ENCODE results near the gene GLYR1. TPM values are rescaled to one million over a fixed set of nuclear protein-coding genes. Genes with fewer than 3 reads are reported as not detected.

Gene GLYR1
- total and polyA plus RNA-seq, 9 of the 15 experiments (the other 6 are each of a cell fraction or from before 2014, with no cell fraction given) = 6.7 to 99.2 (median 60.2) TPM

DNA sequence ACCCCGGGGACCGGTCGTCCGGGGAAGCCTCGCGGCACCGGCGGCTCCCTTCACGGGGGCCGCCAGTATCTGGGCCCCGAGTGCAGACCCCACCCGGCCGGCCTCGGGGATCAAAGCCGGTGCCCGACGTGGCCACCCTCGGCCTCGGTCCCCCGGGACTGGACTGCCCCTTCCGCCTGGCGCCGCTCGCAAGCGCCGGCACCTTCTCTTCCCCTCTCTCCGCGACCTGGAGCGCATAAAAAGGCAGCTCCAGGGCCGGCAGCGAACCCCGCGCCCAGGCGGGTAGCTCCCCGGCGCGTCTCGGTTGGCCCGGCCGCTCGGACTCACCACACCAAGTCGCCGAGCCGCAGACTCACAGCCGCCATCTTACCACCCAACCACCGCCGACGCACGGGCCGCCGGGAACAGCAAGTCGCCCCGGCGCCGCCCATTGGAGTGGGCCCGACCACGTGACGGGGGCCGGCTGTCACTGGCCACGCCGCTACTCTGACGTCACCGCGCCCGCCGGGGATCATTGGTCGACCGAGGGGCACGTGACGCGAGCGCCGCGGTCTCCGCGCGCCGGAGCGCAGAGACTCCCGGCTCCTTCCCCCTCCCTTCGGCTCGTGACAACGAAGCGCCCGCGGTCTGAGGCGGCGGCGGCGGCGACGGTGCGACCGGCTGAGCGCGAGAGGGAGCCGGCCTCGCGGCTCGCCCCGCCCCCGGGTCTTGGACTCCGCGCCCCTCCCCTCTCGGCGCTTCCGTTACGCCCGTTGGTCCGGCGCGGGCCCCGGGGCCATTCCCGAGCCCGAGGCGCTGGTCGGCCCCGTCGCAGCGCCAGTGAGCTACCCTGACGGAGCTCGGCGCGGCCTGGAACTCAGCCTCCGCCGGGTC, at the start of gene GLYR1, which contains the start of gene UBN1 (continued):
- TF ChIP-seq KDM4B (IDR thresholded peaks at IDR 0.05; ENCODE audit: borderline replicate concordance in 2 of 2, low read depth in 1 of 2) = no peak
- no peak for TF ChIP-seq STAG1 (CRISPR knock-in tag; IDR thresholded peaks at IDR 0.05; ENCODE audit: borderline replicate concordance)
- no peak for TF ChIP-seq WHSC1 (IDR thresholded peaks at IDR 0.05; ENCODE audit: low read length)
- TF ChIP-seq POLR2H (tag; IDR thresholded peaks at IDR 0.05; ENCODE audit: low read depth) = no peak; the same call in 1 of the 2 replicates
- TF ChIP-seq NCOA6 (IDR thresholded peaks at IDR 0.05) = no peak; the same call in 1 of the 2 replicates
- peak; percentile 97 for TF ChIP-seq CREM (IDR thresholded peaks at IDR 0.05; ENCODE audit: low read depth)
- TF ChIP-seq FOXK2 (conservative IDR thresholded peaks at IDR 0.05 in 1 of 2, IDR thresholded peaks at IDR 0.05 in 1 of 2; ENCODE audit: low read depth in 2 of 2) = peak in 1 of 2 experiments; percentile 79; a peak in 3 of 4 replicates
- TF ChIP-seq ZNF12 (CRISPR knock-in tag; IDR thresholded peaks at IDR 0.05) = no peak
- no peak for TF ChIP-seq MED1 (CRISPR knock-in tag; IDR thresholded peaks at IDR 0.05; ENCODE audit: borderline replicate concordance)
- TF ChIP-seq MTA2 (IDR thresholded peaks at IDR 0.05; ENCODE audit: low read depth) = no peak
- no peak for TF ChIP-seq CEBPG (CRISPR knock-in tag; IDR thresholded peaks at IDR 0.05)
- no peak for TF ChIP-seq CEBPG (tag; conservative IDR thresholded peaks at IDR 0.05 in 1 of 2, IDR thresholded peaks at IDR 0.05 in 1 of 2)
- no peak for TF ChIP-seq ZNF140 (CRISPR knock-in tag; IDR thresholded peaks at IDR 0.05)
- TF ChIP-seq SMARCC2 (IDR thresholded peaks at IDR 0.05; ENCODE audit: low read depth) = no peak
- no peak for TF ChIP-seq IFI16 (CRISPR knock-in tag; IDR thresholded peaks at IDR 0.05)
- TF ChIP-seq, protein P1, sequence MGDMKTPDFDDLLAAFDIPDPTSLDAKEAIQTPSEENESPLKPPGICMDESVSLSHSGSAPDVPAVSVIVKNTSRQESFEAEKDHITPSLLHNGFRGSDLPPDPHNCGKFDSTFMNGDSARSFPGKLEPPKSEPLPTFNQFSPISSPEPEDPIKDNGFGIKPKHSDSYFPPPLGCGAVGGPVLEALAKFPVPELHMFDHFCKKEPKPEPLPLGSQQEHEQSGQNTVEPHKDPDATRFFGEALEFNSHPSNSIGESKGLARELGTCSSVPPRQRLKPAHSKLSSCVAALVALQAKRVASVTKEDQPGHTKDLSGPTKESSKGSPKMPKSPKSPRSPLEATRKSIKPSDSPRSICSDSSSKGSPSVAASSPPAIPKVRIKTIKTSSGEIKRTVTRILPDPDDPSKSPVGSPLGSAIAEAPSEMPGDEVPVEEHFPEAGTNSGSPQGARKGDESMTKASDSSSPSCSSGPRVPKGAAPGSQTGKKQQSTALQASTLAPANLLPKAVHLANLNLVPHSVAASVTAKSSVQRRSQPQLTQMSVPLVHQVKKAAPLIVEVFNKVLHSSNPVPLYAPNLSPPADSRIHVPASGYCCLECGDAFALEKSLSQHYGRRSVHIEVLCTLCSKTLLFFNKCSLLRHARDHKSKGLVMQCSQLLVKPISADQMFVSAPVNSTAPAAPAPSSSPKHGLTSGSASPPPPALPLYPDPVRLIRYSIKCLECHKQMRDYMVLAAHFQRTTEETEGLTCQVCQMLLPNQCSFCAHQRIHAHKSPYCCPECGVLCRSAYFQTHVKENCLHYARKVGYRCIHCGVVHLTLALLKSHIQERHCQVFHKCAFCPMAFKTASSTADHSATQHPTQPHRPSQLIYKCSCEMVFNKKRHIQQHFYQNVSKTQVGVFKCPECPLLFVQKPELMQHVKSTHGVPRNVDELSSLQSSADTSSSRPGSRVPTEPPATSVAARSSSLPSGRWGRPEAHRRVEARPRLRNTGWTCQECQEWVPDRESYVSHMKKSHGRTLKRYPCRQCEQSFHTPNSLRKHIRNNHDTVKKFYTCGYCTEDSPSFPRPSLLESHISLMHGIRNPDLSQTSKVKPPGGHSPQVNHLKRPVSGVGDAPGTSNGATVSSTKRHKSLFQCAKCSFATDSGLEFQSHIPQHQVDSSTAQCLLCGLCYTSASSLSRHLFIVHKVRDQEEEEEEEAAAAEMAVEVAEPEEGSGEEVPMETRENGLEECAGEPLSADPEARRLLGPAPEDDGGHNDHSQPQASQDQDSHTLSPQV (IDR thresholded peaks at IDR 0.05) = no peak
- TF ChIP-seq TEAD2 (tag; IDR thresholded peaks at IDR 0.05) = no peak
- TF ChIP-seq, protein P2, sequence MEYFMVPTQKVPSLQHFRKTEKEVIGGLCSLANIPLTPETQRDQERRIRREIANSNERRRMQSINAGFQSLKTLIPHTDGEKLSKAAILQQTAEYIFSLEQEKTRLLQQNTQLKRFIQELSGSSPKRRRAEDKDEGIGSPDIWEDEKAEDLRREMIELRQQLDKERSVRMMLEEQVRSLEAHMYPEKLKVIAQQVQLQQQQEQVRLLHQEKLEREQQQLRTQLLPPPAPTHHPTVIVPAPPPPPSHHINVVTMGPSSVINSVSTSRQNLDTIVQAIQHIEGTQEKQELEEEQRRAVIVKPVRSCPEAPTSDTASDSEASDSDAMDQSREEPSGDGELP (CRISPR knock-in tag; IDR thresholded peaks at IDR 0.05; ENCODE audit: borderline replicate concordance) = peak; percentile 81
- TF ChIP-seq FOXA1 (IDR thresholded peaks at IDR 0.05; ENCODE audit: borderline replicate concordance) = no peak
- no peak for TF ChIP-seq NFE2 (IDR thresholded peaks at IDR 0.05; ENCODE audit: low read depth)
- TF ChIP-seq PHB2 (IDR thresholded peaks at IDR 0.05; ENCODE audit: low read depth) = no peak
- TF ChIP-seq, protein P3, sequence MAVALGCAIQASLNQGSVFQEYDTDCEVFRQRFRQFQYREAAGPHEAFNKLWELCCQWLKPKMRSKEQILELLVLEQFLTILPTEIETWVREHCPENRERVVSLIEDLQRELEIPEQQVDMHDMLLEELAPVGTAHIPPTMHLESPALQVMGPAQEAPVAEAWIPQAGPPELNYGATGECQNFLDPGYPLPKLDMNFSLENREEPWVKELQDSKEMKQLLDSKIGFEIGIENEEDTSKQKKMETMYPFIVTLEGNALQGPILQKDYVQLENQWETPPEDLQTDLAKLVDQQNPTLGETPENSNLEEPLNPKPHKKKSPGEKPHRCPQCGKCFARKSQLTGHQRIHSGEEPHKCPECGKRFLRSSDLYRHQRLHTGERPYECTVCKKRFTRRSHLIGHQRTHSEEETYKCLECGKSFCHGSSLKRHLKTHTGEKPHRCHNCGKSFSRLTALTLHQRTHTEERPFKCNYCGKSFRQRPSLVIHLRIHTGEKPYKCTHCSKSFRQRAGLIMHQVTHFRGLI (CRISPR knock-in tag; IDR thresholded peaks at IDR 0.05) = no peak

Data from K562 (cell line).